Stimulated activated naive CD8-positive, alpha-beta T cell treated with anti-CD3 and anti-CD28 coated beads, Interleukin-15, Interleukin-2, amounts not matched to agents 100 U/mL and 50 U/mL, for 24 hours (primary cell): ENCODE measurements around the gene DPH6.

Experiments used
- ATAC-seq: fragments of 150-1000 bp; cut with Tn5 transposase; one replicate; pipeline ENCODE4 v1.10.0; 2021
- DNase-seq: peaks from one replicate; pipeline ENCODE4 v3.0.0; 2021

DPH6 gene

DNA sequence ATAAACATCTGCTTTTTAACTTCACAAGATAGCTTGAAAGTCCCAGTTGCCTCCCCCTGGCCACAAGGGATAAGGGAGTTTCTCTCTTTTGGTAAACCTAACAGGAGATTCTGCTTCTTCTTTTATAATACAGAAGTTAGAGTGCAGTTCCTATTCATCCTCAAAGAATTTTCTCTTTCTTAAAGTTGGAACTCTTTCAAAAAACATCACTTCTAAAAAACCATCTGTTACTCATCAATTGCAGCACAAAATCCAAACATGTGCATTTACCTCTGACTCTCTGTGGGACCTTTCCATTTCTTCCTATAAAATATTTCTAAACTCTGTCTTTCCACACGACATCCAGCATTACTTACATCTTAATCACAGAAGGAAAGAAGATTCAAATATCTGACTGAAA, 5.1 kb downstream of the DPH6 start:
- no peak for ATAC-seq
- no peak for DNase-seq

- no peak for DNase-seq
- ATAC-seq = no peak
Observed at GRCh38 chr15:35540021-35540420, 5.9 kb downstream of the DPH6 start.

DNA sequence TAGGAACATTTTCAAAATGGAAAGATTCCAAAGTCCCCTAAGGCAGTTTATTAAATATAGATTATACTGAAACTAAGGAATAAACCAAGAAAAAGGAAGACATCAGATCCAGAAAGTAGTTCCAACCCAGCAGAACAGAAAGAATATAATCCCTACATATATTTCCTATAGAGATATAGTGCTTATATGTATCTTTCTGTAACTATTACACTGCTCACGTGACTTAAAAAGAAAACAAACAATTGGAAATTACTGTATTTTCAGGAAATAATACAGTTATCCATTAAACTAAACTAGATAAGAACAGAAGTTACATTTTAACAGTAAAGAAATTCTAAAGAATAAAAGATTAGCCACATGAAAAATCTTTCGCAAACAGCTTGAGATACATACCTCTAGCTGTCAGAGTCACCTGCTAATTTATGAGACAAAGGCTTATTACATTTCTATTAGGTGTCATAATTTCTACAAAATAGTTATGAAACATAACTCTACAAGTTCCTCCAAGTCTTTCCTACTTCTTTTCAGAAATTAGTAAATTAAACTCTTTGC, 10.5 kb downstream of the DPH6 start:
- DNase-seq = no peak
- no peak for ATAC-seq

GRCh38 chr15:35533130-35534110, 12.5 kb downstream of the DPH6 start:
- DNase-seq (no peak), ATAC-seq (no peak)

GRCh38 chr15:35530698-35531097, 15.3 kb downstream of the DPH6 start:
- DNase-seq = no peak

DNA sequence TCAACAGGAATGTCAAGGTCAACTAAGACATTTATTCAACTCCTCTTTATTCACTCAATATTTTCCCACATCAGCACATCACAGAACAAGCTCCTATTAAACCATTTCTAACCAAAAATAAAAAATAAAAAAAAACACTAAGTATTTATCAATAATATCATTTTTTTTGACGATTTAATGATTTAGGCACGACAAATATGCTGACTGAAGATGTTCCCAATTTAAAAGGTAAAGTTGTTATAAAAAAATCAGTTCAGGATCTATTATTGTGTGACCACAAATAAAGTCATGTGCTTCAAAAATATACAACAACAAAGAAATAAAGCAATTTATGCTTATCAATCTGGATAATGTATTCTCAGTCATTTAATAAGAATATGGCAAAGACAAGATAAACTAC, 16.2 kb downstream of the DPH6 start:
- ATAC-seq = no peak
- DNase-seq = no peak

More at GRCh38 chr15:35530698-35531097, 15.3 kb downstream of the DPH6 start:
- ATAC-seq = no peak

DNA sequence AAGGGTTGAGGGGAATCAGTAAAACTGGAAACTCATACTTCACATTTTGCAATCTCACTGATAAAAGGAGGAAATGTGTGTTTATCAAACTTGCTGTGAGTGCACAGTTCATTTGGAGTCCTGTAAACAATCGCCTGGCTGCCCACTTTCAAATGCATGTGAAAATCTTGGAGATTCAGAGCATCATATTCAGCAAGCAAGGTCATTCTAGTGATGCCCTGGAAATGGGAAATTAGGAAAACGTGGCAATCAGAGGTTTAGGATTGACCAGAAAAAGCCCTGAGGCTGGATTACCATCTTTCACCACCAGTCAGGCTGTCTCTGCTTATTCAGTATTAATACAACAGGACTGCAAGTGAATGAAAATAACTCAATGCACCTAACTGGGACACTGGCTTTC, 23.9 kb downstream of the DPH6 start:
- no peak for DNase-seq
- ATAC-seq = no peak

GRCh38 chr15:35519541-35520149, 26.3 kb downstream of the DPH6 start:
- DNase-seq = no peak
- ATAC-seq = no peak

GRCh38 chr15:35519052-35519451, 26.9 kb downstream of the DPH6 start:
- ATAC-seq = no peak
- no peak for DNase-seq

DNA sequence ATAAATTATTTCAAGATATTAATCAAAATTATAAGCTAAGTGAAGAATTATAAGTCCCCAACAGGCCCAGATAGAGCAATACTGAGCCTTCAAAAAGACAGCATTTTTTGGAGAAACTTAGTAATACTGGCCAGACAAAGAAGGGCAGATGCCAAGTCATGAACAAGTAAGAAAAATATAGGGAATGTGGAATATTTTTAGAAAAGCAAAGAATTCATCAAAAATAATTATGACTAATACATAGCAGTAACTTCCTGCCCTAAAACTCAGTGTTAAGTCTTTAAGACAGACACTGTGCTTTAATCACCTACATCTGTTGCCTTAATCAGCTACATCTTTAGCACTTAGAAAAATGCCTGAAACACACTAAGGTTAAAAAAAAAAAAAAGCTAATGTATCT, 31.2 kb downstream of the DPH6 start:
- DNase-seq (no peak), ATAC-seq (no peak)

GRCh38 chr15:35507932-35508638, 37.9 kb downstream of the DPH6 start:
- no peak for ATAC-seq
- DNase-seq = no peak

GRCh38 chr15:35506272-35506870, 39.6 kb downstream of the DPH6 start:
- DNase-seq = no peak
- ATAC-seq = no peak

DNA sequence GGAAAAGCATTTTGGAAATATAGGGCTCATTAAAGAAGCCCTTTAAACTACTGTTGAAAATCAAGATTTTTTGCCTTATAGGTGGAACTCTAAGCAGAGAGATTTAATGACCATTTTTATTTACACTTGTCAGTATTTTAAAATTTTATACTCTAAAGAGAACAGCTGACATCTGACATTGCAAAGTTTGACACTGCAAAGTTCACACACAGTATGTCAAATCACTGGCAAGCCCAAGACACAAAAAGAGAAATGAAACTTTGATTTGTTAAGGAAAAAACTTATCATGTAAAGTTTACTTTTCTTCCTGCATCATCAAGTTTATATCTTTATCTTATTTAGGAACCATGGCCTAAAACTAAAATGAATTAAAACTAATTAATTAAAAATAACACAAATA, 40.2 kb downstream of the DPH6 start:
- DNase-seq (no peak), ATAC-seq (no peak)

- ATAC-seq = no peak
Observed at GRCh38 chr15:35505141-35505540, 40.8 kb downstream of the DPH6 start.

DNA sequence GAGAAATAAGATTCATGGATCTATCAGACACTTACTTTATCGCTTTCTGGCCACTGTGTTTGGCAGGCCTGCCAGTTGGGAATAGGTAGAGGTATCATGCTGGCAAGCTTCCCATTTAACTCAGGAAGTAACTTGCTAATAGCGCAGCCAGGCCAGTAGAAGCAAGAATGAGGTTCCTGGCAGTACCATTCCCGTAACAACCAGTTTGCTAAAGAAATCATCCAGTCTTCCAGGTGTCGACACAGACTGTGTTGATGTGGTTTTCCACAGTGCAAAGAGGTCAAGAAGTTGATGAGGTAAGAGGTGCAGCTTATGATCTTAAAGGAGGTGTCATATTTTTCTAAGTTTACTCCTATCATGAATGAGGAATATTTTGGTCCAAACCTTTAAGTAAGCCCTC, 46.2 kb downstream of the DPH6 start:
- ATAC-seq (no peak), DNase-seq (no peak)

More at GRCh38 chr15:35505141-35505540, 40.8 kb downstream of the DPH6 start:
- no peak for DNase-seq

- ATAC-seq (no peak), DNase-seq (no peak)
Observed at GRCh38 chr15:35496585-35496984, 49.4 kb downstream of the DPH6 start.

GRCh38 chr15:35495080-35495479, 50.9 kb downstream of the DPH6 start:
- ATAC-seq = no peak
- no peak for DNase-seq

DNA sequence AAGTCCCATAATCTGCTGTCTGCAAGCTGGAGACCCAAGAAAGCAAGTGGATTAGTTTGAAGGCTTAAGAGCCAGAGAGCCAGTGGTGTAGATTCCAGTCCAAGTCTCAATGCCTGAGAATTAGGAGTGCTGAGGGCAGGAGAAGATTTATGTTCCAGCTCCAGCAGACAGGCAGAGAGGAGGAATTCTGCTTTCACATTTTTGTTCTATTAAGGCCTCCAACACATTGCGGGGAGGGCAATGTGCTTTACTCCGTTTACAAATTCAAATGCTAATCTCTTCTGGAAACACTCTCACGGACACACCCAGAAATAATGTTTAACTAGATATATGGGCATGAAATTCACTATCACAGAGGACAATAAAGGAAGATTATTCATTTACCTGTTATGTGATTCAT, 54.0 kb downstream of the DPH6 start:
- ATAC-seq = no peak
- DNase-seq = no peak

DNA sequence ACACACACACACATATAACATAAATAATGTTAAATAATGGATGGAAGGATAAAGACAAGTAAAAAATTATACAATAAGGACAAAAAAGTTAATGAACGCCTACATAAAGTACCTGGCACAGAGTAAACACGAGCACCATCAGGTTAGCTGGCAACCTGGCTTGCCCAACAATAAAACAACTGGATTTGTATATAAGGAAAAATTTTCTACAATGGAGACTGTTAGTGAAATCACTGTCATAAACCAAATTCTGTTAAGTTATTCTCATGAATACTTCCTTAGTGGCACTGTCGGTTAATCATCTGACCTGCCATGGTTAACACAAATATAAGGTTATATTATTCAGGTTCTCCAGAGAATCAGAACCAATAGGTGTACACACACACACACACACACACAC, 54.8 kb downstream of the DPH6 start:
- ATAC-seq = no peak
- DNase-seq = no peak

GRCh38 chr15:35490511-35490910, 55.5 kb downstream of the DPH6 start:
- DNase-seq = no peak
- ATAC-seq = no peak

DNA sequence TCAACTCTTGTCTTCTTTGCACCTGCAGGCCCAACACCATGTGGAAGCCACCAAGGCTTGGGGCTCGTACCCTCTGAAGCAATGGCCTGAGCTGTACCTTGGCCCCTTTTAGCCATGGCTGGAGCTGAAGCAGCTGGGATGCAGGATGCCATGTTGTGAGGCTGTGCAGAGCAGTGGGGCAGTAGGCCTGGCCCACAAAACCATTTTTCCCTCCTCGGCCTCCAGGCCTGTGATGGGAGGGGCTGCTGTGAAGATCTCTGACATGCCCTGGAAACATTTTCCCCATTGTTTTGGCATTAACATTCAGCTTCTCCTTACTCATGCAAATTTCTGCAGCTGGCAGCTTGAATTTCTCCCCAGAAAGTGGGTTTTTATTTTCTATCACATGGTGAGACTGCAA, 58.5 kb downstream of the DPH6 start:
- ATAC-seq (no peak), DNase-seq (no peak)

- DNase-seq = no peak
- ATAC-seq = no peak
Observed at GRCh38 chr15:35486296-35486695, 59.7 kb downstream of the DPH6 start.
